Astrocyte (in vitro differentiated cells and primary cell): ENCODE data around the gene EPHB2.

Experiments
- CTCF ChIP-seq: IDR thresholded peaks from 2 replicates; pipeline ENCODE4 v1.5.1; 2011; ENCODE audit warnings: low read depth, mild to moderate bottlenecking, inconsistent platforms, low read length, moderate library complexity; ENCODE audit not compliant: insufficient read depth
- EZH2 ChIP-seq: IDR thresholded peaks from 2 replicates; pipeline ENCODE4 v1.6.1; 2012; ENCODE audit warnings: mild to moderate bottlenecking, low read length, inconsistent platforms; ENCODE audit not compliant: insufficient read depth

GRCh38 chr1:22896184-22896583, 185.5 kb downstream of the EPHB2 start:
- TF ChIP-seq CTCF = no peak
- no peak for TF ChIP-seq EZH2
